Stimulated activated CD8-positive, alpha-beta memory T cell treated with anti-CD3 and anti-CD28 coated beads, Interleukin-15, amount 100 ng/mL, for 1 hour (primary cell): ENCODE results near the gene GRID1.
"Not testable (repeated sequence)": the region's sequence is repeated elsewhere in the genome, so short reads cannot be mapped to it uniquely, and the experiment has no call there.

Experiments
- DNase-seq: peaks from one replicate; pipeline ENCODE4 v3.0.0-alpha.2; 2020; ENCODE audit warnings: low read depth

GRID1 gene

DNA sequence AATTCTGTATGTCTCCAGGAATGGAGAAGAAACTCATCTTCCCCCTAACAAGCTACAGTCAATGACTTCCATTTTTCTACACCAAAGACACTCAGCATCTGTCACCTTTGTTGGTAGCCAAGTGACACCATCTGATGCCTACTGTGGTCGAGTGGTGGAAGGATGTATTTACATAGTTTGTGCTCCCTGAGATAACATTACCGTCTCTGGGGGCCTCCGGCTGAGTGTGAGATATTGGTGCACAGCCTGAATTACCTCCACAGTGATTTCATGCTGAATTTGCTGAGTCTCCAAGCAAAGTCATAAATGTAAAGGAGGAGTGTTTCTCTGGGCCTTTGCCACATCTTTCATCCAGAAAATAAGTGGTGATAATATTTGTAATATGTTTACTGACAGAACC is 114.0 kb downstream of the GRID1 start:
- no peak for DNase-seq

- no peak for DNase-seq
Measured at GRCh38 chr10:86252079-86252478, 114.5 kb downstream of the GRID1 start.

GRCh38 chr10:86251426-86251825 is 115.2 kb downstream of the GRID1 start:
- DNase-seq, result no peak

DNA sequence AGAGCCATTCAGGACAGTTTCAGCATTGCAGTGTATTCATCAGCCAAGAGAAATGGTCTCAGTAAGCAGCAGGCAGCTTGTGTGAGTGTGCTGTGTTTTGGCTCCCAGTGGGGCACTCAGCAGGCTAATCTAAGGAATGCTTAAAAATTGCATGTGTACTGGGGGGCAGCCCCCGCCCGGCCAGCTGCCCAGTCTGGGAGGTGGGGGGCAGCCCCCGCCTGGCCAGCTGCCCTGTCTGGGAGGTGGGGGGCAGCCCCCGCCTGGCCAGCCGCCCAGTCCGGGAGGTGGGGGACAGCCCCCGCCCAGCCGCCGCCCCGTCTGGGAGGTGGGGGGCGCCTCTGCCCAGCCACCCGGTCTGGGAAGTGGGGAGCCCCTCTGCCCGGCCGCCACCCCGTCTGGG is 116.2 kb downstream of the GRID1 start:
- no peak for DNase-seq

GRCh38 chr10:86249794-86250193 is 116.8 kb downstream of the GRID1 start:
- DNase-seq, result no peak

GRCh38 chr10:86248062-86248461 is 118.5 kb downstream of the GRID1 start:
- DNase-seq, result no peak

DNA sequence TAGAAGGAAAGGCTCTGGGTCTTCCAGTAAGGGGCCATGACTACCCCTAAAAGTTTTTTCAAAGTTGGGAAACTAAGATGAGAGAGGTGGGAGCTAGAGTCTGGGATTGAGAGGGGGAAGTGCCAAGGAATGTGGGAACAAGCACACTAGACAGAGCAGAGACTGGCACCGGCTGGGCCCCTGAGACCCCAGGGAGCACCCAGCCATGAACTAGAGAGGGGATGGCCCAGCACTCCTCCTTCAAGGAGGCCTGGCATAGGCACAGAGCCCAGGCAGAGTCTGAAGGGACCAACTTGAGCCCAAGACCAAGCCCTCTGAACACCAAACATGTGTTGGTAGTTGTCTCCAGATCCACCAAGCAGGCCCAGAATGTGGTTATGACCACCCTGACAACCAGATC is 119.0 kb downstream of the GRID1 start:
- no peak for DNase-seq

- no peak for DNase-seq
Measured at GRCh38 chr10:86247073-86247472, 119.5 kb downstream of the GRID1 start.

GRCh38 chr10:86246279-86246940 is 120.2 kb downstream of the GRID1 start:
- DNase-seq, result no peak

DNA sequence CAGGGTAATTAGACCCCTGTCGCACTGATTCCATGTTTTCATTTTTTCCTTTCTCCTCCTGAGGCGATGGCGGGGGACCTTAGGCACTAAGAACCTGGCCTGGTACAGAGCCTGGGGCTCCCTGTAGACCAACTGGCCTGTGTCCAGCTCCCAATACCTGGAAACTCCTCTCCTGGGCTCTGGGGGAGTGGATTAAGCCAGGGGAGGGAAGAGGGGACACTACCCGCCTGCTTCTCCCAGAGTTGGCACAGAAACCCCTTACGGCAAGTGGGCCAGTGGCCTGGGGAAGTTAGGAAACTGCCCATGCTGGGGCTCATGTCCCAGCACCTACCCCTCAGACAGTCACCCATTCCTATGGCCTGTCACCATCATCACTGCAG is 121.6 kb downstream of the GRID1 start:
- no peak for DNase-seq

DNA sequence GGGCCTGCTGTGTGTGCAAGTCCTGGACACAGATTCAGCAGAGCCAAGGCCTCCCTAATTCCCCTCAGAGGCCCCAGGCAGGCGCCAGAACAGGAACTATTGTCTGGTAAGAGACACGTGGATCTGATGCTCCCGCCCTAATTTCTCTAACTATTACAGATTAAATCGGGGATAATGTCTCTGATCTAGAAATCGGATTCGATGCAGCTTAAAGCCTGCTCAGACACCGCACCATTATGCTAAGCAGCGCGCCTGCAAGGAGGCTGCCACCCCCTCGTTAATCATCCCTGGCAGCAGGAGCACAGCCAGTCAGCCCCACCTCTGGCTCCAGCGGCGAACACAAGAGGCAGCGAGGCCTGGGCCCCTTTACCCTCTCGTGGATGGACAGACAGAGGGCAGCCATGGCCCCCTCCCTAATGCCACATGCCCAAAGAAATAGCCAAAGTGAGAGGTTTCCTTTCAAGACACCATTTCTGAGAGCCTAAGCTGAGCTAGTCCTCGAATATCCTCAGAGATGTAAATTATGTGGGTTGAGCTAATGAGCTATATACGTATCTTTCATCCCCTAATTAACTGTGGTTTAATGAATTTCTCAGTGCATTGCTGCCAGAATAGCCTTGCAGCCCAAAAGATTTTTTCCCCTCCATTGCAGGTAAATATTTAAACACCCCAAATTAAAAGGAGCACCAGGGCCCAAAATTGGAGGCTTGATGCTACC is 122.1 kb downstream of the GRID1 start:
- no peak for DNase-seq

DNA sequence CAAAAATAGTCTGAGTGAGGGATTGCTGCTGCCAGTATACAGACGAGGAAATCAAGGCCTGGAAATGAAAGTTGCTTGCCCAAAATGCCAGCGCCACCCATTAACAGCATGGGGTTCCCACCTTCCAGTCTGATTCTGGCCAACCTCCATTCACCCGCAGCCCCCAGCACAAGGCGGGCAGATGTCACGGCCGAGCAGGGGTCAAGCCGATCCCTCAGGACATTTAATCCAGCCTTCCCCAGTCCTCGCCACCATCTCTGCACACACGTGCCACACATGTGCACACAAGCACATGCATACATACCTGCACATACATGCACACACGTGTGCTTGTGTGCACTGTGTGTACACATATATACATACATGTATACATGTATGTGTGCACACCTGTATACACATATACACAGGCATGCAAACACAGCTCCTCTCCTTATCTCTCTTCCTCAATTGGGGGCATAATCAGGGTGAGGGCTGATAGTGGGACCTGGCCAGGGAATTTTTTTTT is 122.9 kb downstream of the GRID1 start:
- DNase-seq, result no peak

DNA sequence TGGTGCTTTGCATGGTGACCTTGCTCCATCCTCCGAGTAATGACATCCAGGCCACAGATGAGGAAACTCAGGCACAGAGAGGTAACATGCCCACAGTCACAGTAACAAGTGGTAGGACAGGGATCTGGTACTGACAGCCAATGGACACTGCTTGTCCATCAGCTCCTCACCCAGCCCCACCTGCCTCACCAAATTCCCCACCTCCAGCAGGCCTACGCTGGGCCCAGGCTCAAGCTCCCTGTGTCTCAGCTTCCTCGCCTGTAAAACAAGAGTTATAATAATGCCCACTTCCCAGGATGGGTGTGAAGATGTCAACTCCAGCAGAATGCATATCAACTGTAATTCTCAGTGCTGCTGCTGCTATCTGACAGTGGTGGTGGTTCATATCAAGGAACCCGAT is 123.8 kb downstream of the GRID1 start:
- DNase-seq, result no peak

- DNase-seq, result not testable (repeated sequence)
Measured at GRCh38 chr10:86238089-86238488, 128.5 kb downstream of the GRID1 start.

DNA sequence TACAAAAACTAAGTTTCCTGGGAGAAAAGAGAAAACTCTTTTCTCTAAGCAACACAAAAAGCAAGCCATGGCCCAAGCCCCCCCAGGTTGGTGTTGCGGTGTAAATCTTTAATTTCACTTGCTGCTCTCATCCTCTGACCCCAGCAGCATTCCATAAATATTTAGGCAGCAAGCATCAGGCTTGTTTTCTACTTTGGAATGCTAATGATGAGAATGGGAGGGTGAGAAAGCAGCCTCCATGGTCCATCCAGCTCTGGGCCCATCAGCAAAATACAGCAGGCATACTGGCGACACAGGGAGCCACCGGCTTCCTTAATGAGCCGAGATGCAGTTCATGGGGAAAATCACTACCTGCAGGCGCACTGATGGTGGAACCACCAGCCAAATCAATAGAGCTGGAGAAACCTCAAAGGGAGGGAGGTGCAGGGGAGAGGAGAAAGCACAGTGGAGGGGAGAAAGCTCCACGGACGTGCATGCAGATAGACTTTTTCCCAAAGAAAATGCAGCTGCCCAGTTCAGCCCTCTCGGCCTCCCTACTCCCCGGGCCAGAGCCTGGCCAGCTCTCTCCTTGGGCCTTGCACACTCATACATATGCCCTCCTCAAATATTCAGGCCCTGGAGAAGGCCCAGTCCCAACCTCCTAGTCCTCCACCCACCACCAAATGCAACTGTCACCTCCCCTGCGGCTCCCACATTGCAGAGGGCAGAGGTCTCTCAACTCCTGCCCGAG is 131.9 kb downstream of the GRID1 start:
- no peak for DNase-seq

DNA sequence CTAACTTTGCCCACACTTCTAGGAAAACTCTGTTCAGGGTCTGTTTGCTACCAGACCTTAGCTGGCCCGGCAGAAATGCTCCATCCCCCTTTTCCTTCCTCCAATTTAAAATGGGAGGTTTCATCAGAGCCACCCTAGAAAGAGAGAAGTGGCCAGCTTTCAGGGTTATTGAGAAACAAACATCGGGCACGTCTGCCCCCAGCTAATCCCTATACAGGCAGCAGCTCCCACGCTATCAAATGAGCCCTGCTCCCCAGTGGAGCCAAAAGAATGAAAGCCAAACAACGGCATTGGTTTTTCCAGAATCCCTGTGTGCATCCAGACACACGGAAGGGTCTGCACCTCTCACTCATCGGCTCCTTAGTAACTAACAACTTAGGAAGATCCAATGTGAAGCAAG is 132.5 kb downstream of the GRID1 start:
- DNase-seq, result no peak

- DNase-seq, result no peak
Measured at GRCh38 chr10:86233131-86233530, 133.5 kb downstream of the GRID1 start.

DNA sequence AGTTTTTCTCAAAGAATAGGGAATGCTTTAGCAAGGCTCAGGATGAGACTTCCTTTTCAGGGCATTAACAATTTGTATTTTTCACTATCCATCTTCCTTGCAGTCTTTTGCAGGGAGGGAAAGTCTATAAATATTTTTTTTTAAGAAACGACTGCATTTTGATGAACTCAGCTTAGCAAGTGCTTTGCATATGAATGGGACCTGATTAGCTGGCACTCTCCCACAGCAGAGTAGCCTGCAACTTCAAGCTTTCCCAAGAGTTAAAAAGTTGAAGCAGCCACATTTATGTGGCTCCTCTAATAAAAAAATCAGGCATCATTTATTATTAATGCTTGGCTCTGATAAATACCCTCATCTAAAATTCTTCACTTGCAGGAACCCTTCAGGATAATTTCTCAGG is 134.0 kb downstream of the GRID1 start:
- no peak for DNase-seq

GRCh38 chr10:86231796-86232560 is 134.6 kb downstream of the GRID1 start:
- DNase-seq, result no peak

DNA sequence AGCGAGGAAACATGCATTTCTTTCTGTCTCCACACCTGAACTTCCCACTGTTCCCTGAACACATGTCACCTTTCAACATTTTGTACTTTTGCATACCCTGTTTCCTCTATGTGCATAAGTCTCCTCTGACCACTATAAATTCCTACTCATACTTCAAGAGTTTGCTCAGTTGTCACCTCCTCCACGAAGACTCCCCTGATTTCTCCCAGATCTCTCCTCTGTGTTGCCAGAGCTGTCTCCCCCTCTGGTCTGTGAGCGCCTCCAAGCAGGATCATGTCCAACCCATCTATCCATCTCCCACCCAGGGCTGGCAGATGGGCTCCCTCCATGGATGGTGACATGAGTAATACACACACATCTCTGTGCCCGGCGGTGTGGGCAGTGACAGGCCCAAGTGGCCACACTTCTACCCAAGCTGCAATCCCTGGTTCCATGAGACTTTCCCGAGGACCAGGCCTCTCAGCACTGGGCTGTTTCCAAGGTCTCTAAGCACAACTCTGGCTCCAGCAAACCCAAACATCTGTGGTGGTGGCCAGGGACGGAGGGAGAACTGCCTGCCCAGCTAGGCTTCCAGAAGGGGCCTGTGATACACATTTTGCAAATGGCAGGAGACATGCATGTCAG is 135.9 kb downstream of the GRID1 start:
- DNase-seq, result no peak

DNA sequence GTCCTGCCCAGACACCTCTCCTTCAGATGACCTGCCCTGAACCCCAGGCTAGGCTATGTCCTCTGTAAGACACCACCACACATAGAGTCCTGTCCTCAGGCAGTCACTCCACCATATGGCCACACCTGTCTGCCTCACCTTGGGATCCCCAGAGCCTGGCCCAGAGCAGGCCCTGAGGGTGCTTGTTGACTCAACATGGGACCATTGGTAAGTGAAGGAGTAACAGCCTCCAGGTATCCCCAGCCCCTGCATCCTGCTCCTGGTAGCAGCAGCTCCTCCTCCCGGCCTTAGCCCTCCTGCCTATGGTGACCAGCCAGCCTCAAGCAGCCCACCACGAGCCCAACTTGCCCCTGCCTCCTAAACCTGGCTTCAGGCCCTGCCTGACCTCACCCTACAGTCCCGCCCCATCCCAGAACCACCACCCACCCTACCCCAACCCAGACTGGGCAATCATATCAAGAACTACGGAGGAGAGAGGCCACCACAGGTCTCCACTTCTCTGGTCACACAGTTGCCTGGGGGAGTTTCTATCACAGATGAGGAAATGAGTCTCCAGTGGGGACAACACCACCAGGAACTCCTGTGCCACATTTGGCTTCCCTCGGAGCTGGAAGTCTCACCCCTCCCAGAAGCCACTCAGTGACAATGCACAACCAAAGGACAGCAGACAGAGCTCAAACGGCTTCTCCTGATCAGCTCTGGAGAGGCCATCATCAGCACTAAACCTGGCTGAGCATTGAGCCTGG is 136.6 kb downstream of the GRID1 start:
- no peak for DNase-seq
